ENCODE data around the gene CA11. TPM values are rescaled to one million over a fixed set of nuclear protein-coding genes. Genes with fewer than 3 reads are reported as not detected.
"Not testable (repeated sequence)": the region's sequence is repeated elsewhere in the genome, so short reads cannot be mapped to it uniquely, and the experiment has no call there.

The CA11 gene
- total RNA-seq, 2 experiments from 2014 or later = 11.5 to 18.0 TPM

DNA sequence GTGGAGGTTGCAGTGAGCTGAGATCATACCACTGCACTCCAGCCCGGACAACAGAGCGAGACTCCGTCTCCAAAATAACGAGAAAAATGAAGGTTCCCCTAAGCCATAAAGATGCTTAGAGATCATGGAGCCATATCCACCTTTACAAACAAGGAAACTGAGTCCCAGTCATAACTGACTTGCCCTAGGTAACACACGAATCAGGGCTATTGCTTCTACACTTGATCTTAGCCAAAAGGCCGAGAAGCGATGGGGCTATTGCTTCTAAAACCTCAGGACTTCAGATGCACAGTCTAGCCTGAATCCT, 12.0 kb downstream of the CA11 start:
- no peaks in the 10 kb centered on the region for H3K9me3 Mint-ChIP-seq (ENCODE audit: low read depth)
- intact Hi-C loops (cut with DNase I, micrococcal nuclease) = loop anchor here (1.0 to 10.0 kb wide), 6 partner anchors 10 to 1519 kb away; partner anchors contain the start of genes RPL18 (in 2 of the 2), SPHK2 (in 2 of the 2), FTL (in 1 of the 2) and NOSIP (in 1 of the 2)
- peak overlapping the region; percentile 74 for H3K4me3 Mint-ChIP-seq
- DNase-seq = no peak
- peak overlapping the region; percentile 94 for H3K27ac Mint-ChIP-seq
- ChIA-PET CTCF (interaction anchor here (0.5 to 2.2 kb wide), 6 partner anchors 10 to 144 kb away, joined by 3 to 6 read pairs (median 4); partner anchors contain the start of gene CA11), POLR2A (interaction anchor here (0.6 to 1.6 kb wide), 5 partner anchors 10 to 23 kb away, joined by 3 to 7 read pairs (median 4); partner anchors contain the start of genes CA11, RPL18 and SPHK2)
- H3K4me1 Mint-ChIP-seq = peaks cover 54% of the 10 kb centered on the region
- H3K36me3 Mint-ChIP-seq (ENCODE audit: low read depth) = peaks cover 14% of the 10 kb centered on the region
- ATAC-seq = no peak
- no peaks in the 10 kb centered on the region for H3K27me3 Mint-ChIP-seq

DNA sequence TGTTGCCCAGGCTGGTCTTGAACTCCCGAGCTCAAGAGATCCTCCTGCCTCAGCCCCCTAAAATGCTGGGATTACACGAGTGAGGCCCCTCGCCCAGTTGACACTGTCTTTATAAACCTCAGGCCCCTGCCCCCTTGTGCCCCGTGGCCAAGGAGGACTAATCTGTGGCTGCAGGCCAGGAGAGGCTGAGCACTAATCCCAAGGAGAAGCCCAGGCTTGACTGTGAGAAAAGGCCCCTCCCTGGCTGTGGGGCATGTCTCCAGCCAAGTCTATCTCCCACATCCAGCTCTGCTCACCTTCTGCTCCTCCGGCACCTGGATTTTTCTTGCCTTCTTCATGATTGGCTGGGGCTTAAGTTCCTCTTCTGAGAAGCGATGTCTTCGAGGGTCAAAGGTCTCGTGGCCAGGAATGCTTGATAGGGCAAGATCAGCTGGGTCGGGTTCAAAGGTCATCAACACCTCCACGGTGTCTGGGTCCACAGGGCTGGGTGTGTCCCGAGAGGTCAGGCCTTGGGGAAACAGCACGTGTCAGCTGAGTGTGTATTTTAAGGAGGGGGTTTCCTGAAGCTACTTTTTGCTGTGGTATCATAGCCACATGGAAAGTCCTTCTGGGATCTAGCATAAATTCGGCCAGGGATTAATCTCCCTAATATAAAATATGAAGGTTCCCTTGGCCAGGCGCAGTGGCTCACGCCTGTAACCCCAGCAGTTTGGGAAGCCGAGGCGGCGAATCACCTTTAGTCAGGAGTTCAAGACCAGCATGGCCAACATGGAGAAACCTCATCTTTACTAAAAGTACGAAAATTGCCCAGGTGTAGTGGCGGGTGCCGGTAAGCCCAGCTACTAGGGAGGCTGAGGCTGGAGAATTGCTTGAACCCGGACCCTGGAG, 12.6 kb downstream of the CA11 start:
- Mint-ChIP-seq H3K27me3 (no peaks in the 10 kb centered on the region), H3K27ac (peak overlapping the region; percentile 94), H3K4me3 (peak overlapping the region; percentile 74), H3K9me3 (ENCODE audit: low read depth) (no peaks in the 10 kb centered on the region), H3K36me3 (ENCODE audit: low read depth) (peaks cover 12% of the 10 kb centered on the region), H3K4me1 (peaks cover 48% of the 10 kb centered on the region)
- POLR2A ChIA-PET = interaction anchor here (0.9 to 1.6 kb wide), 5 partner anchors 9 to 18 kb away, joined by 3 to 7 read pairs (median 4); partner anchors contain the start of genes CA11, RPL18 and SPHK2
- no peak for ATAC-seq
- intact Hi-C loops (cut with DNase I, micrococcal nuclease) = loop anchor here (1.0 to 10.0 kb wide), 6 partner anchors 9 to 1519 kb away; partner anchors contain the start of genes RPL18 (in 2 of the 2), SPHK2 (in 2 of the 2), FTL (in 1 of the 2) and NOSIP (in 1 of the 2)
- peak; percentile 13 for DNase-seq
- CTCF ChIA-PET = interaction anchor here (0.5 to 2.2 kb wide), 5 partner anchors 9 to 143 kb away, joined by 3 to 6 read pairs (median 4); partner anchors contain the start of gene CA11

DNA sequence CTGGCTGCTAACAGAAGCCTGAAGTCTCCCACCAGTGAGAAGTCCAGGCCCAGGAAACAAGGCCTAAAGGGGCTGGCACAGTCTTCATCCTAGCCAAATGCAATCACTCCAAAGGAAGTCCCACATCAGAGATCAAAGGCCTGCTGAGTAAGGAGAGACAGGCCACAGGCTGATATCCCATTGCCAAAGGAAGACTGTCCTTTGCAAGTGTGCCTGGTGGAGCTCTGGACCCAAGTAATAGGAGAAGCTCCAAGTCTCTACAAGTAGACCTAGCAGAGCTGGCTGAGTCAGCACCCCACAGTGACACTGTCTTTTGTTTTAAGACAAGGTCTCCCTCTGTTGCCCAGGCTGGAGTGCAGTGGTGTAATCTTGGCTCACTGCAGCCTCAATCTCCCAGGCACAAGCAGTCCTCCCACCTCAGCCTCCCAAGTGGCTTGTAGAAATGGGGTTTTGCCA, 13.3 kb downstream of the CA11 start:
- POLR2A ChIA-PET = interaction anchor here (1.0 kb wide), 1 partner anchor 9 kb away, joined by 3 read pairs; no protein-coding TSS in a partner anchor
- ATAC-seq (no peak), DNase-seq (peak; percentile 46)
- H3K4me1 Mint-ChIP-seq = peaks cover 42% of the 10 kb centered on the region
- intact Hi-C loops (cut with DNase I, micrococcal nuclease) = loop anchor here (10.0 kb wide), 3 partner anchors 332 to 1518 kb away; partner anchors contain the start of genes FTL (in 1 of the 2), NOSIP (in 1 of the 2), PRRG2 (in 1 of the 2) and ZC3H4 (in 1 of the 2)
- H3K4me3 Mint-ChIP-seq = no peak overlapping the region
- H3K9me3 Mint-ChIP-seq (ENCODE audit: low read depth) = no peaks in the 10 kb centered on the region
- H3K36me3 Mint-ChIP-seq (ENCODE audit: low read depth) = peaks cover 12% of the 10 kb centered on the region
- H3K27me3 Mint-ChIP-seq = no peaks in the 10 kb centered on the region
- H3K27ac Mint-ChIP-seq = peak overlapping the region; percentile 94
- CTCF ChIA-PET = interaction anchor here (1.8 to 2.2 kb wide), 2 partner anchors 9 to 12 kb away, joined by 4 to 6 read pairs; no protein-coding TSS in a partner anchor

DNA sequence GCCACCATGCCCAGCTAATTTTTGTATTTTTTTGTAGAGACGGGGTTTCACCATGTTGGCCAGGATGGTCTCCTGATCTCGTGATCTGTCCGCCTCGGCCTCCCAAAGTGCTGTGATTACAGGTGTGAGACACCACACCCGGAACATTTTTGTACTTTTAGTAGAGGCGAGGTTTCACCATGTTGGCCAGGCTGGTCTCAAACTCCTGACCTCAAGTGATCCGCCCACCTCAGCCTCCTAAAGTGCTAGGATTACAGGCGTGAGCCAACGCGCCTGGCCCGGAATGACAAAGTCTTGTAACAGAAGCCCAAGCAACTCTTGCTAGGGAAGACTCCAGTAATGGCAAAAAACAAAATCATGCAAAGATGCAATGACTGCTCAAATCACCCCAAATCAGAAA, 13.7 kb downstream of the CA11 start:
- H3K27me3 Mint-ChIP-seq; ATAC-seq; DNase-seq; H3K9me3 Mint-ChIP-seq (ENCODE audit: low read depth); H3K4me3 Mint-ChIP-seq: not testable (repeated sequence)
- ChIA-PET POLR2A (interaction anchor here (1.0 kb wide), 1 partner anchor 10 kb away, joined by 3 read pairs; no protein-coding TSS in a partner anchor), CTCF (interaction anchor here (0.6 to 1.0 kb wide), 2 partner anchors 48 to 82 kb away, joined by 4 to 5 read pairs; no protein-coding TSS in a partner anchor)
- Mint-ChIP-seq H3K36me3 (ENCODE audit: low read depth) (peaks cover 13% of the 10 kb centered on the region), H3K27ac (peak overlapping the region; percentile 94), H3K4me1 (peaks cover 39% of the 10 kb centered on the region)
- intact Hi-C loops (cut with DNase I, micrococcal nuclease) = loop anchor here (10.0 kb wide), 3 partner anchors 333 to 1517 kb away; partner anchors contain the start of genes FTL (in 1 of the 2), NOSIP (in 1 of the 2), PRRG2 (in 1 of the 2) and ZC3H4 (in 1 of the 2)

DNA sequence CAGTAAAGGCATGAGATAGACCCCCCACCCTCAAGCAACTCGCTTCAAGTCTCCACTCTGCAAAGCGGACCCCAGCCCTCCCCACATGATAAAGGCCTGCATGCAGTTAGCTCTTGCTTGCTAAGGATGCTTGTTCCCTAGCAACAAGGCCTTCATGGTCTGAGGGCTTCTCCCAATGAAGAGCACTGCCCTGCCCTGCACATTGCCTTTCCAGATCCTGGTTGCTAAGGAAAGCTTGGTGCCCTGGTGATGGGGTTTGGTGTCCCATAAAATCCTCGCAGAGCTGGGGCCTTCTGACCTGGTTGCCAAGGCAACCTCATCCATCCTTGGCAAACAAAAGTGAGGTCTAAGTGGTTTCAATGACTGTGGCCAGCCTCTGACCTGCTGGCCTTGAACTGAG, 14.8 kb downstream of the CA11 start:
- no peak overlapping the region for H3K4me3 Mint-ChIP-seq
- POLR2A ChIA-PET = interaction anchor here (1.3 to 1.7 kb wide), 2 partner anchors 9 to 17 kb away, joined by 4 to 9 read pairs; no protein-coding TSS in a partner anchor
- H3K27ac Mint-ChIP-seq = no peak overlapping the region
- no peaks in the 10 kb centered on the region for H3K9me3 Mint-ChIP-seq (ENCODE audit: low read depth)
- H3K27me3 Mint-ChIP-seq = no peaks in the 10 kb centered on the region
- CTCF ChIA-PET = interaction anchor here (0.6 to 1.2 kb wide), 3 partner anchors 83 to 308 kb away, joined by 3 to 5 read pairs (median 4); no protein-coding TSS in a partner anchor
- peaks cover 13% of the 10 kb centered on the region for H3K36me3 Mint-ChIP-seq (ENCODE audit: low read depth)
- peaks cover 39% of the 10 kb centered on the region for H3K4me1 Mint-ChIP-seq
- ATAC-seq = no peak
- intact Hi-C loops (cut with DNase I, micrococcal nuclease) = loop anchor here (10.0 kb wide), 3 partner anchors 334 to 1516 kb away; partner anchors contain the start of genes FTL (in 1 of the 2), NOSIP (in 1 of the 2), PRRG2 (in 1 of the 2) and ZC3H4 (in 1 of the 2)
- peak; percentile 11 for DNase-seq

DNA sequence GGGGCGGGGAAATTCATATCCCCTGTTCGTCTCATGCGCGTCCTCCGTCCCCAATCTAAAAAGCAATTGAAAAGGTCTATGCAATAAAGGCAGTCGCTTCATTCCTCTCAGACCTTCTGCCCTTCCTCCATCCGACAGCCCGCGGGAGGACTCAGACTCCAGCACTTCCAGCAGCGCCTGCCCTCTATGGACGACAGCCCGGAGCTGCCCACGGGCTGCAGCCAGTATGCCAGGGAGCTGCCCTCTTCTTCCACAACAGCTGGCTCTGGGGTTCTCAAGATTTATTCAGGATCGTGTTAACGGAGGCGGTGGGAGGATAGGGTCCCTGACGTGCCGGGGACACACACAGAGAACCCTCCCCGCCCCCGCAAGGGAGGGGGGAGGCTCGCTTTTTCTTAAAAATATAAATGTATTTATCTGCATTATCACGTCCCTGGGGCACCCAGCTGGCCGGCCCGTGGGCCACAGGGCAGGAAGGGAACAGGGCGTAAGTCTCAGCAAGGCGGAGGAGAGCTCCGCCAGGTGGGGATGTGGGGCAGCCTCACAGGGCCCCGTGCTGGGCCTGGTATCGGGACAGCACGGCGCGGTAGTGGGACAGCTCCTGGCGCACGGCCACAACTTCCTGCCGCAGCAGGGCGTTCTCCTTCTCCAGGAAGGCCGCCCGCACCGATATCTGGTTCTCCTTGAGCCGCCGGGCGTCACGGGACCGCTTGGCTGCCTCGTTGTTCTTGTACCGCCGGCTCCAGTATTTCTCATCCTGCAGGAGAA, 15.5 kb downstream of the CA11 start:
- Mint-ChIP-seq H3K9me3 (ENCODE audit: low read depth) (no peaks in the 10 kb centered on the region), H3K4me3 (no peak overlapping the region), H3K27ac (no peak overlapping the region), H3K27me3 (no peaks in the 10 kb centered on the region), H3K4me1 (peaks cover 36% of the 10 kb centered on the region), H3K36me3 (ENCODE audit: low read depth) (peaks cover 13% of the 10 kb centered on the region)
- DNase-seq (peak; percentile 22), ATAC-seq (no peak)
- CTCF ChIA-PET = interaction anchor here (1.2 kb wide), 1 partner anchor 157 kb away, joined by 3 read pairs; no protein-coding TSS in a partner anchor
- intact Hi-C loops (cut with DNase I, micrococcal nuclease) = loop anchor here (10.0 kb wide), 3 partner anchors 334 to 1516 kb away; partner anchors contain the start of genes FTL (in 1 of the 2), NOSIP (in 1 of the 2), PRRG2 (in 1 of the 2) and ZC3H4 (in 1 of the 2)
- POLR2A ChIA-PET = interaction anchor here (0.6 to 1.7 kb wide), 4 partner anchors 9 to 116 kb away, joined by 3 to 10 read pairs (median 6); no protein-coding TSS in a partner anchor

DNA sequence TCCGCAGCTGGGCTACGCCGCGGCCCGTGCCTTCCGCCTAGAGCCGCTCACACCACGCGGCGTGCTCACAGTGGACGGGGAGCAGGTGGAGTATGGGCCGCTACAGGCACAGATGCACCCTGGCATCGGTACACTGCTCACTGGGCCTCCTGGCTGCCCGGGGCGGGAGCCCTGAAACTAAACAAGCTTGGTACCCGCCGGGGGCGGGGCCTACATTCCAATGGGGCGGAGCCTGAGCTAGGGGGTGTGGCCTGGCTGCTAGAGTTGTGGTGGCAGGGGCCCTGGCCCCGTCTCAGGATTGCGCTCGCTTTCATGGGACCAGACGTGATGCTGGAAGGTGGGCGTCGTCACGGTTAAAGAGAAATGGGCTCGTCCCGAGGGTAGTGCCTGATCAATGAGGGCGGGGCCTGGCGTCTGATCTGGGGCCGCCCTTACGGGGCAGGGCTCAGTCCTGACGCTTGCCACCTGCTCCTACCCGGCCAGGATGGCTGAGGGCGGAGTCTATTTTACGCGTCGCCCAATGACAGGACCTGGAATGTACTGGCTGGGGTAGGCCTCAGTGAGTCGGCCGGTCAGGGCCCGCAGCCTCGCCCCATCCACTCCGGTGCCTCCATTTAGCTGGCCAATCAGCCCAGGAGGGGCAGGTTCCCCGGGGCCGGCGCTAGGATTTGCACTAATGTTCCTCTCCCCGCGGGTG, 16.2 kb downstream of the CA11 start:
- Mint-ChIP-seq H3K4me1 (peaks cover 37% of the 10 kb centered on the region), H3K9me3 (ENCODE audit: low read depth) (no peaks in the 10 kb centered on the region), H3K36me3 (ENCODE audit: low read depth) (peaks cover 18% of the 10 kb centered on the region), H3K27ac (no peak overlapping the region), H3K4me3 (no peak overlapping the region), H3K27me3 (no peaks in the 10 kb centered on the region)
- ATAC-seq = no peak
- POLR2A ChIA-PET = interaction anchor here (1.0 to 3.0 kb wide), 2 partner anchors 11 to 14 kb away, joined by 3 to 7 read pairs; partner anchors contain the start of genes RPL18 and SPHK2
- intact Hi-C loops (cut with DNase I, micrococcal nuclease) = loop anchor here (10.0 kb wide), 3 partner anchors 335 to 1515 kb away; partner anchors contain the start of genes FTL (in 1 of the 2), NOSIP (in 1 of the 2), PRRG2 (in 1 of the 2) and ZC3H4 (in 1 of the 2)
- DNase-seq = peak; percentile 61
- CTCF ChIA-PET = interaction anchor here (1.2 kb wide), 1 partner anchor 158 kb away, joined by 3 read pairs; no protein-coding TSS in a partner anchor

DNA sequence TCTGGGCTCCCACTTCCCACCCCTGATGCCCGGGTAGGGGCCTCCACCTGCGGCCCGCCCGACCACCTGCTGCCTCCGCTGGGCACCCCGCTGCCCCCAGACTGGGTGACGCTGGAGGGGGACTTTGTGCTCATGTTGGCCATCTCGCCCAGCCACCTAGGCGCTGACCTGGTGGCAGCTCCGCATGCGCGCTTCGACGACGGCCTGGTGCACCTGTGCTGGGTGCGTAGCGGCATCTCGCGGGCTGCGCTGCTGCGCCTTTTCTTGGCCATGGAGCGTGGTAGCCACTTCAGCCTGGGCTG, 16.7 kb downstream of the CA11 start:
- Mint-ChIP-seq H3K9me3 (ENCODE audit: low read depth) (no peaks in the 10 kb centered on the region), H3K36me3 (ENCODE audit: low read depth) (peaks cover 19% of the 10 kb centered on the region), H3K4me1 (peaks cover 39% of the 10 kb centered on the region), H3K27me3 (no peaks in the 10 kb centered on the region), H3K27ac (no peak overlapping the region), H3K4me3 (no peak overlapping the region)
- ChIA-PET CTCF (no interaction called here), POLR2A (interaction anchor here (1.0 to 3.0 kb wide), 2 partner anchors 10 to 13 kb away, joined by 3 to 7 read pairs; partner anchors contain the start of genes RPL18 and SPHK2)
- intact Hi-C loops (cut with DNase I, micrococcal nuclease) = no loop called here
- ATAC-seq (no peak), DNase-seq (no peak)

DNA sequence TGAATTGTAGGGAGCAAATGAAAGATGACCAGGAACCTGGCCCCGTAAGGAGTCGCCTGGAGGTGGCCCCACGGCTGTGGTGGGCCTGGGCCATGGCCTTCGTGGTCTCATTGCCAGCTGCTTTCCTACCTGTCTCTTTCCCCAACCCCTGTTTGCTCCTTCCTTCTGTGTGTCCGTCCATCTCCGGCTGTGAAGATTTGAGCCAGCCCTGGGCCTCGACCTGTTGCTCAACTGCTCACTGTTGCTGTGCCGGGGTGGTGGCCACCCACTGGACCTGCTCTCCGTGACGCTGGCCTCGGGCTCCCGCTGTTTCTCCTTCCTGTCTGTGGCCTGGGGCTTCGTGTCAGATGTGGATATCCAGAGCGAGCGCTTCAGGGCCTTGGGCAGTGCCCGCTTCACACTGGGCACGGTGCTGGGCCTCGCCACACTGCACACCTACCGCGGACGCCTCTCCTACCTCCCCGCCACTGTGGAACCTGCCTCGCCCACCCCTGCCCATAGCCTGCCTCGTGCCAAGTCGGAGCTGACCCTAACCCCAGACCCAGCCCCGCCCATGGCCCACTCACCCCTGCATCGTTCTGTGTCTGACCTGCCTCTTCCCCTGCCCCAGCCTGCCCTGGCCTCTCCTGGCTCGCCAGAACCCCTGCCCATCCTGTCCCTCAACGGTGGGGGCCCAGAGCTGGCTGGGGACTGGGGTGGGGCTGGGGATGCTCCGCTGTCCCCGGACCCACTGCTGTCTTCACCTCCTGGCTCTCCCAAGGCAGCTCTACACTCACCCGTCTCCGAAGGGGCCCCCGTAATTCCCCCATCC, 17.3 kb downstream of the CA11 start:
- ATAC-seq = no peak
- H3K9me3 Mint-ChIP-seq (ENCODE audit: low read depth) = no peaks in the 10 kb centered on the region
- POLR2A ChIA-PET = interaction anchor here (0.6 to 3.0 kb wide), 3 partner anchors 10 to 806 kb away, joined by 3 to 7 read pairs (median 4); partner anchors contain the start of genes RPL18 and SPHK2
- no peak for DNase-seq
- no peak overlapping the region for H3K27ac Mint-ChIP-seq
- peaks cover 22% of the 10 kb centered on the region for H3K36me3 Mint-ChIP-seq (ENCODE audit: low read depth)
- CTCF ChIA-PET = no interaction called here
- intact Hi-C loops (cut with DNase I, micrococcal nuclease) = no loop called here
- no peaks in the 10 kb centered on the region for H3K27me3 Mint-ChIP-seq
- H3K4me1 Mint-ChIP-seq = peaks cover 38% of the 10 kb centered on the region
- H3K4me3 Mint-ChIP-seq = no peak overlapping the region
